BLaER1 treated with 17β-estradiol and CSF1 and Interleukin-3, amounts not matched to agents 10 nM and 100 nM (cell line): ENCODE data around the gene CYTH4.

ENCODE experiments used
- H3K27ac ChIP-seq, 11 experiments: shearing (Covaris generic); formaldehyde crosslinking; 2 replicates each; pipeline ENCODE4 v1.8.1; 2022
- H3K27me3 ChIP-seq, 11 experiments: shearing (Covaris generic); formaldehyde crosslinking; 2 replicates each; pipeline ENCODE4 v1.8.1; 2022
- H3K36me3 ChIP-seq, 11 experiments: shearing (Covaris generic); formaldehyde crosslinking; 2 replicates each; pipeline ENCODE4 v1.8.1; 2022
- H3K4me1 ChIP-seq, 10 experiments: shearing (Covaris generic); formaldehyde crosslinking; 2 replicates each; pipeline ENCODE4 v1.8.1; 2022
- H3K4me2 ChIP-seq, 11 experiments: shearing (Covaris generic); formaldehyde crosslinking; 2 replicates each; pipeline ENCODE4 v1.8.1; 2022
- H3K4me3 ChIP-seq, 10 experiments: shearing (Covaris generic); formaldehyde crosslinking; 2 replicates each; pipeline ENCODE4 v1.8.1; 2022
- H3K9ac ChIP-seq, 11 experiments: shearing (Covaris generic); formaldehyde crosslinking; 2 replicates each; pipeline ENCODE4 v1.8.1; 2022
- H3K9me3 ChIP-seq, 11 experiments: shearing (Covaris generic); formaldehyde crosslinking; replicated peaks in 1 of 11; 2 replicates each; pipeline ENCODE4 v1.8.1; 2022
- H4K20me1 ChIP-seq, 11 experiments: shearing (Covaris generic); formaldehyde crosslinking; 2 replicates each; pipeline ENCODE4 v1.8.1; 2022
- Cebpa-rat ChIP-seq, 11 experiments: shearing (Covaris generic); IDR thresholded peaks; 2 replicates each; pipeline ENCODE4 v1.8.1; 2022

The CYTH4 gene

GRCh38 chr22:37292641-37293040 is 10.3 kb downstream of the CYTH4 start:
- Histone ChIP-seq H3K9me3 (peaks cover 0 to 12% (median 8%) of the 10 kb centered on the region in 11 experiments; a peak in 14 of 22 replicates), H3K36me3 (peaks cover 13 to 97% (median 46%) of the 10 kb centered on the region in 11 experiments; a peak in 19 of 22 replicates), H3K4me2 (peak overlapping the region in 5 of 11 experiments; percentile 14 to 99 (median 97); a peak in 6 of 22 replicates), H3K27me3 (no peaks in the 10 kb centered on the region), H3K9ac (peak overlapping the region in 1 of 11 experiments; percentile 26; a peak in 2 of 22 replicates), H3K27ac (peak overlapping the region in 4 of 11 experiments; percentile 80 to 90 (median 81); a peak in 8 of 22 replicates), H4K20me1 (peaks cover 0 to 98% (median 6%) of the 10 kb centered on the region in 11 experiments; a peak in 10 of 22 replicates), H3K4me3 (no peak overlapping the region), H3K4me1 (peaks cover 78 to 97% (median 86%) of the 10 kb centered on the region in 10 experiments)
- no peak for TF ChIP-seq Cebpa-rat (IDR thresholded peaks at IDR 0.05)

GRCh38 chr22:37293172-37293571 is 10.9 kb downstream of the CYTH4 start:
- H3K4me2 ChIP-seq: peak overlapping the region in 3 of 11 experiments; percentile 14 to 99 (median 97); a peak in 5 of 22 replicates
- H3K4me3 ChIP-seq: no peak overlapping the region
- peak overlapping the region in 4 of 11 experiments; percentile 80 to 90 (median 81); a peak in 3 of 22 replicates for H3K27ac ChIP-seq
- peaks cover 0 to 12% (median 8%) of the 10 kb centered on the region in 11 experiments; a peak in 14 of 22 replicates for H3K9me3 ChIP-seq
- peaks cover 78 to 97% (median 86%) of the 10 kb centered on the region in 10 experiments for H3K4me1 ChIP-seq
- H4K20me1 ChIP-seq: peaks cover 0 to 98% (median 6%) of the 10 kb centered on the region in 11 experiments; a peak in 10 of 22 replicates
- no peak overlapping the region for H3K9ac ChIP-seq
- H3K36me3 ChIP-seq: peaks cover 13 to 97% (median 45%) of the 10 kb centered on the region in 11 experiments; a peak in 19 of 22 replicates
- no peak for TF ChIP-seq Cebpa-rat (IDR thresholded peaks at IDR 0.05)
- no peaks in the 10 kb centered on the region for H3K27me3 ChIP-seq

GRCh38 chr22:37294747-37295146 is 12.4 kb downstream of the CYTH4 start:
- Histone ChIP-seq H3K4me3 (no peak overlapping the region), H3K27me3 (no peaks in the 10 kb centered on the region), H3K36me3 (peaks cover 13 to 97% (median 45%) of the 10 kb centered on the region in 11 experiments; a peak in 19 of 22 replicates), H3K9me3 (peaks cover 0 to 12% (median 8%) of the 10 kb centered on the region in 11 experiments; a peak in 14 of 22 replicates), H3K4me2 (peak overlapping the region; percentile 49 to 98 (median 65); a peak in 21 of 22 replicates), H3K4me1 (peaks cover 78 to 97% (median 86%) of the 10 kb centered on the region in 10 experiments), H3K9ac (peak overlapping the region in 6 of 11 experiments; percentile 15 to 37 (median 28); a peak in 5 of 22 replicates), H3K27ac (peak overlapping the region in 4 of 11 experiments; percentile 17 to 52 (median 34); a peak in 5 of 22 replicates), H4K20me1 (peaks cover 0 to 98% (median 6%) of the 10 kb centered on the region in 11 experiments; a peak in 10 of 22 replicates)
- no peak for TF ChIP-seq Cebpa-rat (IDR thresholded peaks at IDR 0.05)

- peak overlapping the region; percentile 49 to 98 (median 65) for H3K4me2 ChIP-seq
Measured at GRCh38 chr22:37295213-37295886, 13.0 kb downstream of the CYTH4 start.

GRCh38 chr22:37295946-37296345 is 13.6 kb downstream of the CYTH4 start:
- TF ChIP-seq Cebpa-rat (IDR thresholded peaks at IDR 0.05): no peak
- peaks cover 0 to 98% (median 4%) of the 10 kb centered on the region in 11 experiments; a peak in 10 of 22 replicates for H4K20me1 ChIP-seq
- H3K36me3 ChIP-seq: peaks cover 13 to 95% (median 45%) of the 10 kb centered on the region in 11 experiments; a peak in 19 of 22 replicates
- no peaks in the 10 kb centered on the region for H3K27me3 ChIP-seq
- peak overlapping the region in 4 of 11 experiments; percentile 9 to 40 (median 30); a peak in 6 of 22 replicates for H3K27ac ChIP-seq
- H3K4me1 ChIP-seq: peaks cover 78 to 97% (median 86%) of the 10 kb centered on the region in 10 experiments
- no peak overlapping the region for H3K4me3 ChIP-seq
- peak overlapping the region in 3 of 11 experiments; percentile 29 to 35 (median 33); a peak in 4 of 22 replicates for H3K9ac ChIP-seq
- H3K9me3 ChIP-seq: peaks cover 0 to 12% (median 8%) of the 10 kb centered on the region in 11 experiments; a peak in 14 of 22 replicates
- H3K4me2 ChIP-seq: peak overlapping the region; percentile 49 to 98 (median 65)

More at GRCh38 chr22:37295213-37295886, 13.0 kb downstream of the CYTH4 start:
- no peaks in the 10 kb centered on the region for H3K27me3 ChIP-seq
- H3K27ac ChIP-seq: peak overlapping the region in 4 of 11 experiments; percentile 17 to 52 (median 36); a peak in 5 of 22 replicates
- H4K20me1 ChIP-seq: peaks cover 0 to 98% (median 6%) of the 10 kb centered on the region in 11 experiments; a peak in 10 of 22 replicates
- TF ChIP-seq Cebpa-rat (IDR thresholded peaks at IDR 0.05): no peak
- H3K36me3 ChIP-seq: peaks cover 13 to 97% (median 45%) of the 10 kb centered on the region in 11 experiments; a peak in 19 of 22 replicates
- peaks cover 0 to 12% (median 8%) of the 10 kb centered on the region in 11 experiments; a peak in 14 of 22 replicates for H3K9me3 ChIP-seq
- peaks cover 78 to 97% (median 86%) of the 10 kb centered on the region in 10 experiments for H3K4me1 ChIP-seq
- H3K9ac ChIP-seq: peak overlapping the region in 6 of 11 experiments; percentile 15 to 35 (median 30); a peak in 4 of 22 replicates
- H3K4me3 ChIP-seq: no peak overlapping the region

GRCh38 chr22:37298748-37299495 is 16.6 kb downstream of the CYTH4 start:
- Histone ChIP-seq H3K36me3 (peaks cover 0 to 94% (median 24%) of the 10 kb centered on the region in 11 experiments; a peak in 16 of 22 replicates), H3K4me1 (peaks cover 90 to 98% (median 95%) of the 10 kb centered on the region in 10 experiments), H3K9ac (peak overlapping the region in 3 of 11 experiments; percentile 21 to 41 (median 40); a peak in 4 of 22 replicates), H3K4me2 (peak overlapping the region; percentile 49 to 98 (median 84); a peak in 21 of 22 replicates), H3K9me3 (no peaks in the 10 kb centered on the region), H3K27me3 (no peaks in the 10 kb centered on the region), H3K4me3 (no peak overlapping the region), H4K20me1 (peaks cover 0 to 73% (median 0%) of the 10 kb centered on the region in 11 experiments; a peak in 7 of 22 replicates), H3K27ac (peak overlapping the region in 8 of 11 experiments; percentile 11 to 60 (median 32); a peak in 12 of 22 replicates)
- TF ChIP-seq Cebpa-rat (IDR thresholded peaks at IDR 0.05): no peak

- Histone ChIP-seq H4K20me1 (peaks cover 0 to 68% (median 0%) of the 10 kb centered on the region in 11 experiments; a peak in 7 of 22 replicates), H3K36me3 (peaks cover 0 to 96% (median 24%) of the 10 kb centered on the region in 11 experiments; a peak in 16 of 22 replicates), H3K9ac (peak overlapping the region; percentile 6 to 65 (median 57); a peak in 17 of 22 replicates), H3K27ac (peak overlapping the region; percentile 7 to 76 (median 67); a peak in 20 of 22 replicates), H3K4me3 (peak overlapping the region in 2 of 10 experiments; percentile 13 to 56; a peak in 2 of 20 replicates), H3K9me3 (no peaks in the 10 kb centered on the region), H3K27me3 (no peaks in the 10 kb centered on the region), H3K4me2 (peak overlapping the region; percentile 71 to 98 (median 84)), H3K4me1 (peaks cover 94 to 100% (median 98%) of the 10 kb centered on the region in 10 experiments)
- no peak for TF ChIP-seq Cebpa-rat (IDR thresholded peaks at IDR 0.05)
Measured at GRCh38 chr22:37299969-37300509, 17.7 kb downstream of the CYTH4 start.
